ENCODE measurements around the gene COL5A3. TPM values are rescaled to one million over a fixed set of nuclear protein-coding genes. Genes with fewer than 3 reads are reported as not detected.

COL5A3 gene
- polyA plus RNA-seq, 1 experiment, result 24.9 TPM

DNA sequence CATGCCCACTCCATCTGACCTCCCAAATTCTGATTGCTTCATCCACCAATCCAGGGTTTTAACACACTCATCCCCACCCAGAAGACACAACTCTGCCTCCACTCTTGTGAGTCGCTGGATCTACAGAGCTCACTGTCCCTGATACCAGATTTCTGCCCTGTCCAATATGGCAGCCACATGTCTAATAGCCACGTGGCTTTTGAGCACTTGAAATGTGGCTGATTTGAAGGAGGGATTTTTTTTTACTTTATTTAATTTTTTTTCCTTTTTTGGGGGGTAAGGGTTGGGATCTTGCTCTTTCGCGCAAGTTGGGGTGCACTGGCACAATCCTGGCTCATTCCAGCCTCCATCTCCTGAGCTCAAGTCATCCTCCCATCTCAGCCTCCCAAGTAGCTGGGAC, 49.2 kb downstream of the COL5A3 start:
- Histone ChIP-seq H3K27me3 (ENCODE audit: control insufficient read depth, insufficient read depth, low read length) (no peaks in the 10 kb centered on the region), H3K36me3 (ENCODE audit: control insufficient read depth, insufficient read depth, low read length) (peaks cover 5% of the 10 kb centered on the region), H3K4me3 (ENCODE audit: low read depth, low read length) (no peak overlapping the region)
- TF ChIP-seq, protein P1, sequence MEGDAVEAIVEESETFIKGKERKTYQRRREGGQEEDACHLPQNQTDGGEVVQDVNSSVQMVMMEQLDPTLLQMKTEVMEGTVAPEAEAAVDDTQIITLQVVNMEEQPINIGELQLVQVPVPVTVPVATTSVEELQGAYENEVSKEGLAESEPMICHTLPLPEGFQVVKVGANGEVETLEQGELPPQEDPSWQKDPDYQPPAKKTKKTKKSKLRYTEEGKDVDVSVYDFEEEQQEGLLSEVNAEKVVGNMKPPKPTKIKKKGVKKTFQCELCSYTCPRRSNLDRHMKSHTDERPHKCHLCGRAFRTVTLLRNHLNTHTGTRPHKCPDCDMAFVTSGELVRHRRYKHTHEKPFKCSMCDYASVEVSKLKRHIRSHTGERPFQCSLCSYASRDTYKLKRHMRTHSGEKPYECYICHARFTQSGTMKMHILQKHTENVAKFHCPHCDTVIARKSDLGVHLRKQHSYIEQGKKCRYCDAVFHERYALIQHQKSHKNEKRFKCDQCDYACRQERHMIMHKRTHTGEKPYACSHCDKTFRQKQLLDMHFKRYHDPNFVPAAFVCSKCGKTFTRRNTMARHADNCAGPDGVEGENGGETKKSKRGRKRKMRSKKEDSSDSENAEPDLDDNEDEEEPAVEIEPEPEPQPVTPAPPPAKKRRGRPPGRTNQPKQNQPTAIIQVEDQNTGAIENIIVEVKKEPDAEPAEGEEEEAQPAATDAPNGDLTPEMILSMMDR (IDR thresholded peaks at IDR 0.05; ENCODE audit: insufficient read depth, low read depth, low read length), result no peak
- CTCF ChIA-PET, result interaction anchor here (1.3 to 1.7 kb wide), 3 partner anchors 9 to 39 kb away, joined by 4 to 12 read pairs (median 4); no protein-coding TSS in a partner anchor
- no peak for DNase-seq (ENCODE audit: low read depth)
- POLR2A ChIA-PET, result no interaction called here

DNA sequence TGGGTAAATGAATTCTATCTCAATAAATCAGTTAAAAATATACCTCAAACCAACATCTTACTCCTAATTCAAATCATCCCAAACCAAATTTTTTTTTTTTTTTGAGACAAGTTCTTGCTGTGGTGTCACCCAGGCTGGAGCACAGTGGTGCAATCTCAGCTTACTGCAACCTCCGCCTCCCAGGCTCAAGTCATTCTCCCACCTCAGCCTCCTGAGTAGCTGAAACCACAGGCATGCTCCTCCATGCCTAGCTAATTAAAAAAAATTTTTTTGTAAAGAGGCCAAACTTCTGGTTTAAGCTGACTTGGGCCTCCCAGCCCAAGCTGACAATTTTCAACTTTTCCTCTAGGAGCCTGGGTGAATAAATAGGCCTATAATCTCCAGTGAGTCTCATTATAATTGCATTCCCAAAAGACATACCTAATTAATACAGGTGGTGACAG, 51.9 kb downstream of the COL5A3 start:
- CTCF ChIA-PET, result interaction anchor here (0.5 to 2.4 kb wide), 10 partner anchors 9 to 143 kb away, joined by 3 to 10 read pairs (median 4); no protein-coding TSS in a partner anchor
- Histone ChIP-seq H3K27me3 (ENCODE audit: control insufficient read depth, insufficient read depth, low read length) (no peaks in the 10 kb centered on the region), H3K4me3 (ENCODE audit: low read depth, low read length) (no peak overlapping the region), H3K36me3 (ENCODE audit: control insufficient read depth, insufficient read depth, low read length) (peaks cover 5% of the 10 kb centered on the region)
- POLR2A ChIA-PET, result no interaction called here
- TF ChIP-seq, protein P1 (IDR thresholded peaks at IDR 0.05; ENCODE audit: insufficient read depth, low read depth, low read length), result 0 out of 2 replicates have a peak, but pooled peaks have one; percentile 16
- peak; percentile 92 for DNase-seq (ENCODE audit: low read depth)

DNA sequence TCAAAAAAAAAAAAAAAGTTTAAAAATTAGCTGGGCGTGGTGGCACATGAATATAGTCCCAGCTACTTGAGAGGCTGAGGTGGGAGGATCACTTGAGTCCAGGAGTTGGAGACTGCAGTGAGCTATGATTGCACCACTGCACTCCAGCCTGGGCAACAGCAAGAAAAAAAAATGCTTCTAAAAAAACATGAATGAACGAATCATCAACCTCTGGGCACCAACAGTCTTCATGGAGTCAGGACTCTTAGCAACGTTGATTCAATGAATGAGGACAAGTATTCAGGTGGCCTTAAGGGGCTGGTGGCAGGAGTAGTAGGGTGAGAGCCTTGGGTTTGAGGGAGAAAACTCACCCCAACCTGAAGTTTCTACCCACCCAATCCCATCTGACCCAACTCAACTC, 53.3 kb downstream of the COL5A3 start:
- no peak for DNase-seq (ENCODE audit: low read depth)
- POLR2A ChIA-PET, result no interaction called here

DNA sequence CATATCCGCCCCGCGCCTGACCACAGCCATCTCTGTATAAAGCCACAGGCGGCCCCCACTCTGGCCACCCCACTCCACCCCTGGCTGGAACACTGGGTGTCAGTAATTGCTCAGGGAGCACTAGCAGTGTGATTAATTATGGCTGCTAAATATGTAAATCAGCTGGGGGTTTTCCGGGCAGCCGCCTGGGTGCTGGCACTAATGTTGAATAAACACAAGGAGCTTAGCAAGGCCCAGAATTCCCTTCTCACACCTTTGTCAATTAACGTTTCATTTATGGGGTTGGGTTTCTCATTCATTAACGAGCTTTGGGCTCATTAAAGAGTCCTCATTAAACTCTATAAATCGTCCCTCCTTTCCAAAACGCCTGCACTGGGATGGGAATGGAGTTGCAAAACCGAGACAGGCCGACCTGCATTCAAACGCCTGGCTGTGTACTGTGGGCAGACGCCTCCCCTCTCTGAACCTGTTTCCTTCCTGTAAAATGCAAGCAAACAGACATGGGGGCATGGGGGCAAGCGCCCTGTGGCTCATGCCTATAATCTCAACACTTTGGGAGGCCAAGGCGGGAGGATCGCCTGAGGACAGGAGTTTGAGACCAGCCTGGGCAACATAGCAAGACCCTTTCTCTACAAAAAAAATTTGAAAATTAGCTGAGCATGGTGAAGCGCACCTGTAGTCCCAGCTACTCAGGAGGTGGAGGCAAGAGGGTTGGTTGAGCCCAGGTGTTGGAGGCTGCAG, 56.3 kb downstream of the COL5A3 start:
- H3K4me3 ChIP-seq (ENCODE audit: low read depth, low read length), result no peak overlapping the region
- ChIA-PET CTCF (interaction anchor here (0.6 to 3.4 kb wide), 3 partner anchors 9 to 47 kb away, joined by 3 to 21 read pairs (median 4); no protein-coding TSS in a partner anchor), POLR2A (no interaction called here)
- TF ChIP-seq, protein P1 (IDR thresholded peaks at IDR 0.05; ENCODE audit: insufficient read depth, low read depth, low read length), result no peak
- no peaks in the 10 kb centered on the region for H3K27me3 ChIP-seq (ENCODE audit: control insufficient read depth, insufficient read depth, low read length)
- no peak for DNase-seq (ENCODE audit: low read depth)
- H3K36me3 ChIP-seq (ENCODE audit: control insufficient read depth, insufficient read depth, low read length), result no peaks in the 10 kb centered on the region

More for the DNA sequence above, 53.3 kb downstream of the COL5A3 start:
- CTCF ChIA-PET, result interaction anchor here (0.8 kb wide), 1 partner anchor 12 kb away, joined by 3 read pairs; no protein-coding TSS in a partner anchor
- no peaks in the 10 kb centered on the region for H3K27me3 ChIP-seq (ENCODE audit: control insufficient read depth, insufficient read depth, low read length)
- TF ChIP-seq, protein P1 (IDR thresholded peaks at IDR 0.05; ENCODE audit: insufficient read depth, low read depth, low read length), result no peak
- peaks cover 5% of the 10 kb centered on the region for H3K36me3 ChIP-seq (ENCODE audit: control insufficient read depth, insufficient read depth, low read length)
- H3K4me3 ChIP-seq (ENCODE audit: low read depth, low read length), result no peak overlapping the region

DNA sequence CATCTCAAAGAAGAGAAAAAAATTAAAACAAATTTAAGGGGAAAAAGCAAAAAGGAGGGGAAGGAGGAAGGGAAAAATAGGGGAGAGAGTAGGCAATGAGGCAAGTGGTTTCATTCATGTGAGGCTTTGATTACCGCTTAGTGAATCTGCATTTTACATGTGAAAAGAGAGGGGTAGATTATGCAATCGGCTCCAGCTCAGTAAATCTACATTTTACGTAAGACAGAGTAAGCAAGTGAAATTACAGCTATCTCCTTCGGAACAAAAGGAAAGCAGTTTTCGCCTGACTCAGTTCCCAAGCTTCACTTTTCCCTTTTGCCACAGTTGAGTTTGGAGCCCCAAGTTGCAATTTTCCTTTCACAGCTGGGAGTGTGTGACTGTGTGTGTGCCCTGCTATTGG, 58.0 kb downstream of the COL5A3 start:
- Histone ChIP-seq H3K27me3 (ENCODE audit: control insufficient read depth, insufficient read depth, low read length) (no peaks in the 10 kb centered on the region), H3K4me3 (ENCODE audit: low read depth, low read length) (no peak overlapping the region), H3K36me3 (ENCODE audit: control insufficient read depth, insufficient read depth, low read length) (no peaks in the 10 kb centered on the region)
- TF ChIP-seq, protein P1 (IDR thresholded peaks at IDR 0.05; ENCODE audit: insufficient read depth, low read depth, low read length), result no peak
- no peak for DNase-seq (ENCODE audit: low read depth)
- POLR2A ChIA-PET, result no interaction called here
- CTCF ChIA-PET, result interaction anchor here (3.4 kb wide), 1 partner anchor 48 kb away, joined by 21 read pairs; no protein-coding TSS in a partner anchor
